HEK293T (cell line): ENCODE results near the gene DNASE1L2.

Experiments
- CTCF ChIA-PET: fragments of 350-600 bp; formaldehyde crosslinking; extraction: SDS; loops from one replicate; lab custom pipeline; 2021; ENCODE audit warnings: antibody characterized with exemption, inconsistent platforms; lab: Yijun Ruan, JAX
- POLR2A ChIA-PET: fragments of 350-600 bp; formaldehyde crosslinking; extraction: SDS; loops from one replicate; lab custom pipeline; 2020; ENCODE audit warnings: antibody characterized with exemption, inconsistent platforms; lab: Yijun Ruan, JAX
- DNase-seq: peaks from one replicate; pipeline ENCODE4 v3.0.0; 2012; ENCODE audit warnings: mixed read lengths; ENCODE audit errors: extremely low spot score
- ARNT ChIP-seq: fragments of 450-650 bp; IDR thresholded peaks from 2 replicates; pipeline ENCODE4 v1.6.1; 2017; ENCODE audit warnings: mild to moderate bottlenecking
- BHLHE40 ChIP-seq: fragments of 450-650 bp; IDR thresholded peaks from 2 replicates; pipeline ENCODE4 v1.6.1; 2016; ENCODE audit warnings: mild to moderate bottlenecking, moderate library complexity, borderline replicate concordance
- CTBP1 ChIP-seq: fragments of 450-650 bp; IDR thresholded peaks from 2 replicates; pipeline ENCODE4 v1.6.1; 2016; ENCODE audit warnings: borderline replicate concordance
- ELF4 ChIP-seq: fragments of 450-650 bp; IDR thresholded peaks from 2 replicates; pipeline ENCODE4 v1.6.1; 2017; ENCODE audit warnings: antibody characterized with exemption
- FOXA1 ChIP-seq: fragments of 450-650 bp; IDR thresholded peaks from 2 replicates; pipeline ENCODE4 v1.6.1; 2016; ENCODE audit warnings: mild to moderate bottlenecking
- FOXK2 ChIP-seq: fragments of 450-650 bp; IDR thresholded peaks from 2 replicates; pipeline ENCODE4 v1.6.1; 2016; ENCODE audit warnings: mild to moderate bottlenecking
- FOXM1 ChIP-seq: fragments of 450-650 bp; IDR thresholded peaks from 2 replicates; pipeline ENCODE4 v1.6.1; 2017; ENCODE audit warnings: mild to moderate bottlenecking, borderline replicate concordance
- HDGF ChIP-seq: fragments of 450-650 bp; IDR thresholded peaks from 2 replicates; pipeline ENCODE4 v1.6.1; 2017; ENCODE audit warnings: antibody characterized with exemption, borderline replicate concordance
- L3MBTL2 ChIP-seq: fragments of 450-650 bp; conservative IDR thresholded peaks from 2 replicates; pipeline ENCODE4 v1.6.1; 2016; ENCODE audit warnings: mild to moderate bottlenecking
- LEF1 ChIP-seq: fragments of 450-650 bp; IDR thresholded peaks from 2 replicates; pipeline ENCODE4 v1.6.1; 2017; ENCODE audit warnings: mild to moderate bottlenecking, borderline replicate concordance
- NFRKB ChIP-seq: fragments of 450-650 bp; IDR thresholded peaks from 2 replicates; pipeline ENCODE4 v1.6.1; 2016; ENCODE audit warnings: mild to moderate bottlenecking, moderate library complexity
- SP1 ChIP-seq: fragments of 450-650 bp; IDR thresholded peaks from 2 replicates; pipeline ENCODE4 v1.6.1; 2017
- SUZ12 ChIP-seq: fragments of 450-650 bp; IDR thresholded peaks from 2 replicates; pipeline ENCODE4 v1.6.1; 2016; ENCODE audit warnings: mild to moderate bottlenecking
- ZNF384 ChIP-seq: fragments of 450-650 bp; IDR thresholded peaks from 2 replicates; pipeline ENCODE4 v1.6.1; 2016
- TF ChIP-seq, protein P1 (sequence below): fragments of 450-650 bp; IDR thresholded peaks from 2 replicates; pipeline ENCODE4 v1.6.1; 2016

Gene DNASE1L2

DNA sequence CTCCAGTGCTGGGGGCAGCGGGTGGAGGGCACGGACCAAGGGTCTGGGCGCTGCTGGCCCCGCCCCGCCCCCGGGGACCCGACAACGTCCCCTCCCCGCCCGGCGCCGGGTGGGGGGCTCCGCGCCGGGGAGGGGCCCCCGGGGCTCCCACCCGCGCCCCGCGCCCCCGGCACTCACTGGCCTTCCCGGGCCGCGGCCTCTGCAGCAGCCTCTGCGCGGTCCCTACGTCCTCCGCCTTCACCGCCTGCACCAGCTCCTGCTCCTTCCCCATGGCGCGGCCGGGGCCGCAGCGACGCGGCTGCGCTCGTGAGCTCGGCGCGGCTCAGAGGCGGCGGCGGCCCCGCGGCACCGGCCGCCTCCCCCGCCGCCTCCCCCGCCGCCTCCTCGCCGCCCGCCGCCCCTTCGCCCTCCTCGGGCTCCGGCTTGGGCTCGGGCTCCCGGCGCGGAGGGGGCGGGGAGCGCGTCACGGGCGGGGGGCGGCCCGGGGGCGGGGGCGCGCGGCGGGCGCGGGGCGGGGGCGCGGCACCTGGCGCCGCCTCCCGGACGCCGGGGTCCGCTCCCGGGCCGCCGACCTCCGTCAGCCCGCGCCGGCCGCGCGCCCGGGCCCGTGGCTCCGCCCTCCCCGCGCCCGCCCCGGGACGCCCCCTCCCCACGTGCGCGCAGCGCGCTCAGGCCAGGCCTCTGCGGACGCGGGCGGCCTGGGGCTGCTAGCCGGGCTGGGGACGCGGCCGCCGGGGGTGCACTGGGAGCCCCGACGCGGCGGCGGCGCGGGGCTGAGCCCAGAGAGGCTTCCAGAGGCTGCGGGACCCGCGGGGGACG, 39.9 kb upstream of the DNASE1L2 start, which contains the start of gene CASKIN1:
Gene CASKIN1, minus strand, starts transcription at position 444 of the 819 bp plus-strand sequence. Its CDS starts 173 bp downstream, at position 271.
- ChIA-PET CTCF (no interaction called here), POLR2A (interaction anchor here (0.6 to 3.3 kb wide), 4 partner anchors 9 to 55 kb away, joined by 3 to 27 read pairs (median 8); partner anchors contain the start of genes ECI1 and MLST8)
- peak; percentile 50 for DNase-seq
- no peak for TF ChIP-seq ELF4

DNA sequence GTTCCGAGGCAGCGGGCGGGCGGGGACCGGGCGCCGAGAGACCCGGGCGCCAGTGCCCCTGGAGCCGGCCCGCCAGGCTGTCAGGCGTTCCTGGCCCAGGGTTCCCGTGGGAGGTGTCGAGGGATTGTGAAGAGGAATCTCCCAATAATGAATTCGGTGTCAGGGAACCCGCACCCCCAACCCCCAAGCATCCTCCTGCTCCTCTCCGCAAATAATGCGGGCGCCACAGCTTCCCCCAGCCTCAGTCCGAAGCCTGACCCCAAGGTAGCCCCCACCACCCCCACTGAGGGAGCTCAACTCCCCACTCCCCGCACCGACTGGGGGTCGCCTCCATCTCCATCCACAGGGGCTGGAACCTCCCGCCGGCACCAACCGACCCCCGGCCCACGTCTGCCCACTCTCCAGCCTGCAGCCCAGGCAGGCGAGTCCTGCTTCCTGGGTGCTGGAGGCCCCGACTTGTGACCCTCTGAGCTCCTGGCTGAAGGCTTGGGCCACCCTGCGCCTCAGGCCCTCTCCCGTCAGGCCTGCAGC, 39.2 kb upstream of the DNASE1L2 start:
- POLR2A ChIA-PET, result interaction anchor here (0.6 to 3.3 kb wide), 2 partner anchors 8 to 54 kb away, joined by 4 to 27 read pairs; partner anchors contain the start of genes ECI1 and MLST8
- no peak for DNase-seq
- CTCF ChIA-PET, result no interaction called here
- TF ChIP-seq SUZ12 (no peak), L3MBTL2 (no peak), HDGF (no peak), SP1 (no peak), FOXK2 (no peak), CTBP1 (no peak)
- TF ChIP-seq, protein P1, sequence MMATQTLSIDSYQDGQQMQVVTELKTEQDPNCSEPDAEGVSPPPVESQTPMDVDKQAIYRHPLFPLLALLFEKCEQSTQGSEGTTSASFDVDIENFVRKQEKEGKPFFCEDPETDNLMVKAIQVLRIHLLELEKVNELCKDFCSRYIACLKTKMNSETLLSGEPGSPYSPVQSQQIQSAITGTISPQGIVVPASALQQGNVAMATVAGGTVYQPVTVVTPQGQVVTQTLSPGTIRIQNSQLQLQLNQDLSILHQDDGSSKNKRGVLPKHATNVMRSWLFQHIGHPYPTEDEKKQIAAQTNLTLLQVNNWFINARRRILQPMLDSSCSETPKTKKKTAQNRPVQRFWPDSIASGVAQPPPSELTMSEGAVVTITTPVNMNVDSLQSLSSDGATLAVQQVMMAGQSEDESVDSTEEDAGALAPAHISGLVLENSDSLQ, result no peak

DNA sequence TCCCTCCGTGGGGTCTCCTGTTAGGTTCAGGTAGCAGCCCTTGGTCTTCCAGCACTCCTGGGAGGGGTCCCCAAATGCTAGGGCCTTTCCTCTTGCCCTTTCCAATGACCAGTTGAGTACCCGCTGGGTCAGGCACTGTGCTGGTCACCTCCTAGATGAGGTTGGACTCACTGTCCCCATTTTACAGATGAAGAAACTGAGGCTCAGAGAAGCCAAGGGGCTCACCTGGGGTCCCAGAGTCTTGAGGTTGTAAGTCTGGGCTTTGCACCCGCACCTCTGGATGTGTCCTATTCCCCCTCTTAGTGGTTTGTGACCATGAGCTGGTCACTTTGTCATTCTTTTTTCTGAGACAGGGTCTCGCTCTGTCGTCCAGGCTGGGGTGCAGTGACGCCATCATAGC, 38.5 kb upstream of the DNASE1L2 start:
- ChIA-PET CTCF (no interaction called here), POLR2A (interaction anchor here (1.2 to 3.3 kb wide), 2 partner anchors 12 to 53 kb away, joined by 3 to 27 read pairs; partner anchors contain the start of gene ECI1)
- DNase-seq, result no peak
- no peak for TF ChIP-seq BHLHE40
- no peak for TF ChIP-seq CTBP1
- no peak for TF ChIP-seq FOXM1
- TF ChIP-seq, protein P1, result no peak
- no peak for TF ChIP-seq SP1
- no peak for TF ChIP-seq SUZ12
- TF ChIP-seq ZNF384, result no peak
- TF ChIP-seq FOXK2, result no peak
- no peak for TF ChIP-seq HDGF
- no peak for TF ChIP-seq LEF1
- no peak for TF ChIP-seq FOXA1

DNA sequence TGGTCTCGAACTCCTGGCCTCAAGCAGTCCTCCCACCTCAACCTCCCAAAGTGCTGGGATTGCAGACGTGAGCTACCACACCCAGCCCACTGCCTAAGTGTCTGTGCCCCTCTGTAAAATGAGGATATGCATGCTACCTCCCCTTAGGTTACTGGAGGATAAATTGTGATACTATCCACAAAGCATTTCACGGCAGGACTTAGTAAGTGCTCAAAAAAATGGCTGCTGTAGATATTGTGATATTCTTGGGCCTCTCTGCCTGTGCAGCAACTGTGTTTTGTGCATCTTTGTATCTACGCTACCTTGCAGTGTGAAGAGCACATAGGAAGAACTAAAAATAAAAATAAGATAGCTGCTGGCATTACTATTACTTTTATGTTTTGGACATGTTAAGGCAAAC, 38.0 kb upstream of the DNASE1L2 start:
- DNase-seq, result no peak
- ChIA-PET CTCF (no interaction called here), POLR2A (interaction anchor here (1.2 to 1.8 kb wide), 2 partner anchors 11 to 17 kb away, joined by 3 to 4 read pairs; no protein-coding TSS in a partner anchor)
- TF ChIP-seq HDGF (no peak), SUZ12 (no peak), ZNF384 (no peak), ELF4 (no peak), FOXK2 (no peak), NFRKB (no peak), CTBP1 (no peak), FOXA1 (no peak), L3MBTL2 (no peak), ARNT (no peak)
- TF ChIP-seq, protein P1, result no peak

DNA sequence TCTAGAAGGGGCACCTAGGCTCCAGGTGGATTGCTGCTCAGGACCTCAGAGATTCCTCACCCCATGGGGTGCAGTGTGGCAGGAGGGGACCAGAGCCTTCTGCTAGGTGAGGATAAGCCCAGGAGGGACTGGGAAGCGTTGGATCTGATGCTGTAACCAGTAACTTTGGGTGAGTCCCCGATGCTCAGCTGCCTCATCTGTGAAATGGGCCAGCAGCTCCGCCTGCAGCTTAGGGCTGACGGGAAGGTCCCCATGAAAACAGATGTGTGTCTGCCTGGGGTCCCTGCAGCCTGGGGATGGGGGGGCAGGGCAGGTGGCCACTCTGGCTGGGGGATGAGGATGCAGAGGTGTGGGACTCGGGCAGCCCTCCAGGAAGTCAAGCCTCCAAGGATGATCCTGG, 37.1 kb upstream of the DNASE1L2 start:
- CTCF ChIA-PET, result no interaction called here
- DNase-seq, result no peak
- no peak for TF ChIP-seq ARNT
- TF ChIP-seq BHLHE40, result no peak
- TF ChIP-seq HDGF, result no peak
- TF ChIP-seq CTBP1, result no peak
- POLR2A ChIA-PET, result interaction anchor here (0.6 to 2.0 kb wide), 3 partner anchors 15 to 88 kb away, joined by 3 to 4 read pairs (median 4); partner anchors contain the start of gene PGP

DNA sequence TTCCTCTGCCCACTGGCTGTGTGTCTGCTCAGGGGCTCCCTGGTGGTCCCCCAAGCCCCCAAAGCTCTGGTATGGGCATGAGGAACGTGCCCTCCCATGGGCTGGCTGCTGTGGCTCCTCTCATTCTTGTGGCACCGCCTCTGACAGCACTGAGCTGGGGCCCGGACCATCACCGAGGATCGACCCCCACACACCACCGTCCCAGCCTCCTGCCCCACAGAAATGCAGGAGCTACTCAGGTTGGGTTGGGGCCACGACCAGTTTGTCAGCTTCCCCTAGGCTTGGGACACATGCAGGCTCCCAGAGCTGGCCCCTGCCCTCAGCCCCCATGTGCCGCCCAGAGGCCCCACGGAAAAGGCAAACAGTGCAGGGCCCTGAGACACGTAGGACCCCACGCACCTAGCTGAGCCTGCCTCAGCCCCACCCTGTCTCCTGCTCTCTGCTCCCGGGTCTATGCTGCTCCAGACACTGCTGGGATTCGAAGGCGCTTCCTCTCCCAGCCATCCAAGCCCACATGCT, 36.6 kb upstream of the DNASE1L2 start:
- DNase-seq, result no peak
- CTCF ChIA-PET, result no interaction called here
- TF ChIP-seq NFRKB, result no peak
- TF ChIP-seq FOXM1, result no peak
- TF ChIP-seq SUZ12, result no peak
- no peak for TF ChIP-seq LEF1
- TF ChIP-seq, protein P1, result no peak
- no peak for TF ChIP-seq BHLHE40
- no peak for TF ChIP-seq CTBP1
- no peak for TF ChIP-seq SP1
- no peak for TF ChIP-seq FOXA1
- no peak for TF ChIP-seq L3MBTL2
- POLR2A ChIA-PET, result interaction anchor here (0.6 to 2.0 kb wide), 3 partner anchors 15 to 87 kb away, joined by 3 to 4 read pairs (median 4); partner anchors contain the start of gene PGP
